AG09309 (cell line): ENCODE measurements around the gene BIRC2.

Experiments used
- DNase-seq: peaks from one replicate; pipeline ENCODE4 v3.0.0-alpha.2; 2010; ENCODE audit warnings: low read depth
- H3K4me3 ChIP-seq: 2 replicates; pipeline ENCODE4 v1.5.1; 2011; ENCODE audit warnings: mild to moderate bottlenecking, low read depth, low read length, moderate library complexity; ENCODE audit not compliant: control insufficient read depth
- TF ChIP-seq, protein P1 (sequence below): IDR thresholded peaks from 2 replicates; pipeline ENCODE4 v1.5.1; 2011; ENCODE audit warnings: mild to moderate bottlenecking, low read depth, low read length, inconsistent platforms; ENCODE audit not compliant: insufficient read depth, control insufficient read depth; ENCODE audit errors: missing control alignments

The BIRC2 gene

DNA sequence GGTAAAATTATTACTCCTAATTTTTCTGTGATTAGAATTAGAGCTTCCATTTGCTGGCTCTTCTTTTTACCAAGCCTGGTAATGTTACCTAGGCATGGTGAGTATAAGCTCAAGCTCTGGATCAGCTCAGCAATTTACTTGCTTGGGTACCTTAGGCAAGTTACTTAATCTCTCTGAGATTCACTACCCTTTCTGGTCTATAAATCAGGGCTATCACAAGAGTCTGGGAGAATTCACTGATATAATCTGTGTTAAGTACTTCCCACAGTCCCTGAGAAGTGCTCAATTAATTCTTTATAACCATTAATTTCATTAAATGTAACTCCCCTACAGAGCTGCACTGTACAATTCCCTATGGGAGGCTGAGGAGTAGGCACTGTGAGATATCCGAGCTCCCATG, 61.3 kb downstream of the BIRC2 start:
- DNase-seq, result no peak
- TF ChIP-seq, protein P1, sequence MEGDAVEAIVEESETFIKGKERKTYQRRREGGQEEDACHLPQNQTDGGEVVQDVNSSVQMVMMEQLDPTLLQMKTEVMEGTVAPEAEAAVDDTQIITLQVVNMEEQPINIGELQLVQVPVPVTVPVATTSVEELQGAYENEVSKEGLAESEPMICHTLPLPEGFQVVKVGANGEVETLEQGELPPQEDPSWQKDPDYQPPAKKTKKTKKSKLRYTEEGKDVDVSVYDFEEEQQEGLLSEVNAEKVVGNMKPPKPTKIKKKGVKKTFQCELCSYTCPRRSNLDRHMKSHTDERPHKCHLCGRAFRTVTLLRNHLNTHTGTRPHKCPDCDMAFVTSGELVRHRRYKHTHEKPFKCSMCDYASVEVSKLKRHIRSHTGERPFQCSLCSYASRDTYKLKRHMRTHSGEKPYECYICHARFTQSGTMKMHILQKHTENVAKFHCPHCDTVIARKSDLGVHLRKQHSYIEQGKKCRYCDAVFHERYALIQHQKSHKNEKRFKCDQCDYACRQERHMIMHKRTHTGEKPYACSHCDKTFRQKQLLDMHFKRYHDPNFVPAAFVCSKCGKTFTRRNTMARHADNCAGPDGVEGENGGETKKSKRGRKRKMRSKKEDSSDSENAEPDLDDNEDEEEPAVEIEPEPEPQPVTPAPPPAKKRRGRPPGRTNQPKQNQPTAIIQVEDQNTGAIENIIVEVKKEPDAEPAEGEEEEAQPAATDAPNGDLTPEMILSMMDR, result no peak
- H3K4me3 ChIP-seq, result no peak overlapping the region

- no peak overlapping the region for H3K4me3 ChIP-seq
- TF ChIP-seq, protein P1, result no peak
- DNase-seq, result no peak
These were observed 63.4 kb downstream of the BIRC2 start for GRCh38 chr11:102410382-102410784.

GRCh38 chr11:102411142-102411541, 64.1 kb downstream of the BIRC2 start:
- TF ChIP-seq, protein P1, result no peak
- H3K4me3 ChIP-seq, result no peak overlapping the region
- DNase-seq, result no peak

DNA sequence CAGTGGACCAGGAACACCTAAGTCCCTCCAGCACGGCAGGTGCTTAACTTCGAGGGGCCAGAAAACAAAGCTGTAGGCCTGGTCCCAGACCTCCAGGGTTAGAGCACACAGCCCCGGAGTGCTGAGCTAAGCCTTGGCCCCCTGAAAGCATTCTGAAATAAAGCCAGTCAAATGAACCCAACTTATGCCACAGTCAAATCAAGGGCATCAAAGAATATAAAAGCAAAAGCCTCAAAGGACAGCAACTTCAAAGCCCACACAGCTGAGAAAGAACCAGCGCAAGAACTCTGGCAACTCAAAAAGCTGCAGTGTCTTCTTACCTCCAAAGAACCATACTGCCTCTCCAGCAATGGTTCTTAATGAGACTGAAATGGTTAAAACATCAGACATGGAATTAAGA, 66.5 kb downstream of the BIRC2 start:
- no peak overlapping the region for H3K4me3 ChIP-seq
- TF ChIP-seq, protein P1, result no peak

DNA sequence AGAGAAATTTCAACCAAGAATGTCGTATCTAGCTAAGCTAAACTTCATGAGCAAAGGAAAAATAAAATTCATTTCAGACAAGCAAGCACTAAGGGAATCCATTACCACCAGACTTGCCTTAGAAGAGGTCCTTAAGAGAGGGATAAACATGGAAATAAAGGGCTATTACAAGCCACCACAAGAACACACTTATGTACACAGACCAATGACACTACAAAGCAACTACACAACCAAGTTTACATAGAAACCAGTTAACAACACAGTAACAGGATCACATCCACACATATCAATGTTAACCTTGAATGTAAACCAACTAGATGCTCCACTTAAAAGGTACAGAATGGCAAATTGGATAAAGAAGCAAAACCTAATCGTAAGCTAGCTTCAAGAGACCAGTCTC, 67.5 kb downstream of the BIRC2 start:
- DNase-seq, result no peak

More for the DNA sequence above, 66.5 kb downstream of the BIRC2 start:
- DNase-seq, result no peak

GRCh38 chr11:102415304-102415916, 68.4 kb downstream of the BIRC2 start:
- no peak overlapping the region for H3K4me3 ChIP-seq
- TF ChIP-seq, protein P1, result no peak
- no peak for DNase-seq

More for the DNA sequence above, 67.5 kb downstream of the BIRC2 start:
- H3K4me3 ChIP-seq, result no peak overlapping the region
- TF ChIP-seq, protein P1, result no peak

DNA sequence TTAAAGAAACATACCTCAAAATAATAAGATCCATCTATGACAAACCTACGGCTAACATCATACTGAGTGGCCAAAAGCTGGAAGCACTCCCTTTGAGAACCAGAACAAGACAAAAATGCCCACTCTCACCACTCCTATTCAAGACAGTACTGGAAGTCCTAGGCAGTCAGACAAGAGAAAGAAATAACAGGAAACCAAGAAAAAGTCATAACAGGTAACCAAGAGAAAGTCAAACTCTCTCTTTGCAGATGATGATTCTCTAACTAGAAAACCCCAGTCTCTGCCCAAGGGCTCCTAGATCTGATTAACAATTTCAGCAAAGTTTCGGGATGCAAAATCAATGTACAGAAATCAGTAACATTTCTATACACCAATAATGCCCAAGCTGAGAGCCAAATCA, 70.0 kb downstream of the BIRC2 start:
- TF ChIP-seq, protein P1, result no peak
- no peak overlapping the region for H3K4me3 ChIP-seq
- no peak for DNase-seq
